CD14-positive monocyte (primary cell): ENCODE measurements around the gene EXD3. TPM values are rescaled to one million over a fixed set of nuclear protein-coding genes. Genes with fewer than 3 reads are reported as not detected.

Source experiments
- DNase-seq, 3 donors: peaks; one replicate each; pipeline ENCODE4 v3.0.0-alpha.2; 2011 to 2022
- H2AFZ ChIP-seq: 2 replicates; pipeline ENCODE4 v1.6.0; 2012; ENCODE audit warnings: mild to moderate bottlenecking, low read depth, low read length, inconsistent platforms; ENCODE audit not compliant: insufficient read depth, poor library complexity, severe bottlenecking
- H3K27ac ChIP-seq, 2 donors: 1 replicate in 1 of 2; 2 replicates in 1 of 2; pipeline ENCODE4 v1.5.1; 2012 to 2013; ENCODE audit warnings: low read length in 2 of 2, control low read depth in 1 of 2, inconsistent platforms in 1 of 2, low read depth in 1 of 2, mild to moderate bottlenecking in 1 of 2
- H3K27me3 ChIP-seq, 2 donors: one replicate each; pipeline versions ENCODE4 v1.6.0 to v1.6.1; 2011 to 2013; ENCODE audit warnings: low read length in 2 of 2; ENCODE audit not compliant: control insufficient read depth in 2 of 2, insufficient read depth in 2 of 2
- H3K36me3 ChIP-seq, 2 donors: replicated peaks in 1 of 2; 1 replicate in 1 of 2; 2 replicates in 1 of 2; pipeline versions ENCODE4 v1.5.1 to v1.6.1; 2012 to 2013; ENCODE audit warnings: low read length in 2 of 2, control low read depth in 1 of 2, inconsistent platforms in 1 of 2, mild to moderate bottlenecking in 1 of 2; ENCODE audit not compliant: insufficient read depth in 2 of 2, control insufficient read depth in 1 of 2
- H3K4me1 ChIP-seq, 2 donors: 1 replicate in 1 of 2; 2 replicates in 1 of 2; pipeline versions ENCODE4 v1.5.1 to v1.6.1; 2012 to 2013; ENCODE audit warnings: low read length in 2 of 2, control low read depth in 1 of 2, inconsistent platforms in 1 of 2, mild to moderate bottlenecking in 1 of 2, moderate library complexity in 1 of 2; ENCODE audit not compliant: insufficient read depth in 2 of 2, control insufficient read depth in 1 of 2
- H3K4me2 ChIP-seq: replicated peaks from 2 replicates; pipeline ENCODE3; 2012; ENCODE audit warnings: low read length, moderate library complexity, mild to moderate bottlenecking; ENCODE audit not compliant: poor library complexity, severe bottlenecking; ENCODE audit errors: extremely low read depth
- H3K4me3 ChIP-seq, 3 experiments: fragments of 200-600 bp in 1 of 3; sonication (generic) in 1 of 3; replicated peaks in 1 of 3; 1 replicate in 2 of 3; 2 replicates in 1 of 3; pipeline ENCODE4 v1.5.1; 2011 to 2013; ENCODE audit warnings: low read length in 3 of 3, mild to moderate bottlenecking in 3 of 3, control low read depth in 2 of 3, low read depth in 2 of 3, inconsistent platforms in 1 of 3, moderate library complexity in 1 of 3
- H3K79me2 ChIP-seq: 2 replicates; pipeline ENCODE4 v1.6.0; 2012; ENCODE audit warnings: mild to moderate bottlenecking, control low read depth, inconsistent platforms, low read length, moderate library complexity; ENCODE audit not compliant: insufficient read depth
- H3K9ac ChIP-seq: 2 replicates; pipeline ENCODE4 v1.6.0; 2017; ENCODE audit warnings: low read length, mild to moderate bottlenecking; ENCODE audit not compliant: insufficient read depth, poor library complexity, severe bottlenecking
- H3K9me3 ChIP-seq, 2 donors: replicated peaks in 1 of 2; 1 replicate in 1 of 2; 2 replicates in 1 of 2; pipeline versions ENCODE4 v1.5.1 to v1.6.1; 2012 to 2013; ENCODE audit warnings: low read length in 2 of 2, control low read depth in 1 of 2; ENCODE audit not compliant: control insufficient read depth in 1 of 2, insufficient read depth in 1 of 2
- H4K20me1 ChIP-seq: 2 replicates; pipeline ENCODE4 v1.6.0; 2012; ENCODE audit warnings: mild to moderate bottlenecking, low read length, control low read depth, moderate library complexity; ENCODE audit not compliant: insufficient read depth
- H3K27ac Mint-ChIP-seq, 7 donors: one replicate each; pipeline ENCODE4 v1.8.0; 2020; ENCODE audit warnings: mild to moderate bottlenecking in 7 of 7, mixed read lengths in 7 of 7, moderate library complexity in 6 of 7, inconsistent platforms in 2 of 7
- H3K27me3 Mint-ChIP-seq, 3 donors: one replicate each; pipeline ENCODE4 v1.8.0; 2021 to 2022; ENCODE audit warnings: low read depth in 3 of 3, mild to moderate bottlenecking in 3 of 3, mixed read lengths in 3 of 3, moderate library complexity in 3 of 3, inconsistent platforms in 1 of 3
- H3K36me3 Mint-ChIP-seq, 2 donors: one replicate each; pipeline ENCODE4 v1.8.0; 2020; ENCODE audit warnings: mixed read lengths in 2 of 2, inconsistent platforms in 1 of 2, mild to moderate bottlenecking in 1 of 2
- H3K4me1 Mint-ChIP-seq: one replicate; pipeline ENCODE4 v1.8.0; 2020; ENCODE audit warnings: mild to moderate bottlenecking, mixed read lengths
- H3K4me3 Mint-ChIP-seq, 2 donors: one replicate each; pipeline ENCODE4 v1.8.0; 2020; ENCODE audit warnings: mild to moderate bottlenecking in 2 of 2, mixed read lengths in 2 of 2, moderate library complexity in 1 of 2
- H3K9me3 Mint-ChIP-seq, 7 donors: one replicate each; pipeline ENCODE4 v1.8.0; 2020 to 2022; ENCODE audit warnings: mixed read lengths in 7 of 7, mild to moderate bottlenecking in 6 of 7, moderate library complexity in 6 of 7, inconsistent platforms in 2 of 7
- CTCF ChIP-seq: fragments of 200-600 bp; IDR thresholded peaks from one replicate; pipeline ENCODE4 v1.8.0; 2022; ENCODE audit warnings: antibody characterized with exemption, mild to moderate bottlenecking
- WGBS: methylation state at CpG from one replicate; pipeline ENCODE4 v1.1.5; 2013; ENCODE audit warnings: missing lambda C conversion rate; ENCODE audit not compliant: insufficient coverage; 5-methylcytosine and 5-hydroxymethylcytosine counted together
- intact Hi-C, 2 donors: fragments of 100-400 bp; cut with micrococcal nuclease; formaldehyde crosslinking; loops; one replicate each; pipeline versions ENCODE4 v1.15.0 to v1.15.1; 2023
- polyA plus RNA-seq, 3 donors: library from polyadenylated mRNA; depleted of rRNA in 1 of 3; unstranded in 2 of 3; stranded (reverse) in 1 of 3; fragments of 300-500 nt in 2 of 3; fragments of >200 nt in 1 of 3; fragmentation: Illumina TruSeq in 2 of 3; gene quantifications; 1 replicate in 2 of 3; 2 replicates in 1 of 3; pipeline ENCODE4 v1.2.3, GENCODE V29; 2012 to 2021

Gene EXD3
- polyA plus RNA-seq, 3 donors, result 2.0 to 10.8 (median 3.0) TPM

- Histone ChIP-seq H3K4me1 (peaks cover 14 to 23% of the 10 kb centered on the region in 2 donors), H3K79me2 (no peaks in the 10 kb centered on the region), H3K4me3 (no peak overlapping the region), H3K9ac (no peak overlapping the region), H3K36me3 (no peaks in the 10 kb centered on the region), H2AFZ (no peak overlapping the region), H3K27ac (no peak overlapping the region), H3K27me3 (peaks cover 40 to 78% of the 10 kb centered on the region in 2 donors), H3K9me3 (peaks cover 13 to 19% of the 10 kb centered on the region in 2 donors), H3K4me2 (no peak overlapping the region), H4K20me1 (no peaks in the 10 kb centered on the region)
- peak overlapping the region; percentile 54 to 88 for H3K4me3 Mint-ChIP-seq
- H3K4me1 Mint-ChIP-seq, result peaks cover 20% of the 10 kb centered on the region
- no peak overlapping the region for H3K27ac Mint-ChIP-seq
- peaks cover 73 to 82% (median 80%) of the 10 kb centered on the region in 3 donors for H3K27me3 Mint-ChIP-seq
- H3K36me3 Mint-ChIP-seq, result peaks cover 3 to 14% of the 10 kb centered on the region in 2 donors
- peaks cover 5 to 28% (median 19%) of the 10 kb centered on the region in 7 donors for H3K9me3 Mint-ChIP-seq
- no peak for DNase-seq
- no peak for TF ChIP-seq CTCF
- intact Hi-C loops, result loop anchor here in 1 of 2 donors (2.0 to 10.0 kb wide), 3 partner anchors 38 to 228 kb away; partner anchors contain the start of gene ENTPD8
- 52% methylated on average over 14 of the region's 24 CpGs for WGBS
These were observed 126.0 kb downstream of the EXD3 start for GRCh38 chr9:137296670-137297664.

GRCh38 chr9:137295849-137296669 is 126.9 kb downstream of the EXD3 start:
- peak overlapping the region; percentile 69 for H3K4me2 ChIP-seq
- peaks cover 11 to 16% of the 10 kb centered on the region in 2 donors for H3K4me1 ChIP-seq
- DNase-seq, result no peak
- peaks cover 5 to 28% (median 19%) of the 10 kb centered on the region in 7 donors for H3K9me3 Mint-ChIP-seq
- TF ChIP-seq CTCF, result no peak
- peaks cover 17% of the 10 kb centered on the region for H3K4me1 Mint-ChIP-seq
- H3K27me3 ChIP-seq, result peaks cover 40 to 74% of the 10 kb centered on the region in 2 donors
- H3K4me3 ChIP-seq, result no peak overlapping the region
- peak overlapping the region; percentile 54 to 88 for H3K4me3 Mint-ChIP-seq
- no peaks in the 10 kb centered on the region for H4K20me1 ChIP-seq
- H3K9ac ChIP-seq, result no peak overlapping the region
- H3K79me2 ChIP-seq, result no peaks in the 10 kb centered on the region
- no peak overlapping the region for H2AFZ ChIP-seq
- no peaks in the 10 kb centered on the region for H3K36me3 ChIP-seq
- no peak overlapping the region for H3K27ac Mint-ChIP-seq
- peaks cover 13 to 19% of the 10 kb centered on the region in 2 donors for H3K9me3 ChIP-seq
- no peak overlapping the region for H3K27ac ChIP-seq
- intact Hi-C loops, result loop anchor here (2.0 to 10.0 kb wide), 4 partner anchors 39 to 229 kb away; partner anchors contain the start of gene ENTPD8 (in 1 of the 2)
- 27% methylated on average over 48 of the region's 78 CpGs for WGBS
- H3K36me3 Mint-ChIP-seq, result peaks cover 3 to 14% of the 10 kb centered on the region in 2 donors
- peaks cover 75 to 76% (median 75%) of the 10 kb centered on the region in 3 donors for H3K27me3 Mint-ChIP-seq
